Measurements from ENCODE around the gene EFCAB10. TPM values are rescaled to one million over a fixed set of nuclear protein-coding genes. Genes with fewer than 3 reads are reported as not detected.

The EFCAB10 gene
- total RNA-seq, 1 donor from 2014 or later: not detected

DNA sequence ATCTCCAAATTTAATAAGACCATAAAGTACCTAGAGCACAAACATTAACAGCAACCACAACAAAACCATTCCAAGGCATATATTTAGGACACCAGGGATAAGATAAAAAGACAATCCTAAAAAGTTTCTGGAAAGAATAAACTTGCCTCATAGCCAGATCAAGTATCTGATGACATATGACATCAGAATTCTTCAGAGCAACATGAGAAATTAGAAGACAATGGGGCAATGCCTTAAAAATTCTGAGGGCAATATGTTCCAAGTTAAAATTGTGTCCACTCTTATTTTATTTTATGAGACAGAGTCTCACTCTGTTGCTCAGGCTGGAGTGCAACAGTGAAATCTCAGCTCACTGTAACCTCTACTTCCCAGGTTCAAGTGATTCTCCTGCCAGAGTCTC is 2.8 kb downstream of the EFCAB10 start:
- Mint-ChIP-seq H3K27ac (no peak overlapping the region), H3K36me3 (ENCODE audit: low read depth) (no peaks in the 10 kb centered on the region), H3K9me3 (no peaks in the 10 kb centered on the region), H3K4me1 (peaks cover 6% of the 10 kb centered on the region), H3K27me3 (peaks cover 7% of the 10 kb centered on the region), H3K4me3 (no peak overlapping the region)
- ChIA-PET POLR2A (no interaction called here), CTCF (no interaction called here)
- no peak for DNase-seq
- ATAC-seq (ENCODE audit: low read depth): no peak
- intact Hi-C loops (cut with micrococcal nuclease): no loop called here
- TF ChIP-seq, protein P1, sequence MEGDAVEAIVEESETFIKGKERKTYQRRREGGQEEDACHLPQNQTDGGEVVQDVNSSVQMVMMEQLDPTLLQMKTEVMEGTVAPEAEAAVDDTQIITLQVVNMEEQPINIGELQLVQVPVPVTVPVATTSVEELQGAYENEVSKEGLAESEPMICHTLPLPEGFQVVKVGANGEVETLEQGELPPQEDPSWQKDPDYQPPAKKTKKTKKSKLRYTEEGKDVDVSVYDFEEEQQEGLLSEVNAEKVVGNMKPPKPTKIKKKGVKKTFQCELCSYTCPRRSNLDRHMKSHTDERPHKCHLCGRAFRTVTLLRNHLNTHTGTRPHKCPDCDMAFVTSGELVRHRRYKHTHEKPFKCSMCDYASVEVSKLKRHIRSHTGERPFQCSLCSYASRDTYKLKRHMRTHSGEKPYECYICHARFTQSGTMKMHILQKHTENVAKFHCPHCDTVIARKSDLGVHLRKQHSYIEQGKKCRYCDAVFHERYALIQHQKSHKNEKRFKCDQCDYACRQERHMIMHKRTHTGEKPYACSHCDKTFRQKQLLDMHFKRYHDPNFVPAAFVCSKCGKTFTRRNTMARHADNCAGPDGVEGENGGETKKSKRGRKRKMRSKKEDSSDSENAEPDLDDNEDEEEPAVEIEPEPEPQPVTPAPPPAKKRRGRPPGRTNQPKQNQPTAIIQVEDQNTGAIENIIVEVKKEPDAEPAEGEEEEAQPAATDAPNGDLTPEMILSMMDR (IDR thresholded peaks at IDR 0.05): no peak

DNA sequence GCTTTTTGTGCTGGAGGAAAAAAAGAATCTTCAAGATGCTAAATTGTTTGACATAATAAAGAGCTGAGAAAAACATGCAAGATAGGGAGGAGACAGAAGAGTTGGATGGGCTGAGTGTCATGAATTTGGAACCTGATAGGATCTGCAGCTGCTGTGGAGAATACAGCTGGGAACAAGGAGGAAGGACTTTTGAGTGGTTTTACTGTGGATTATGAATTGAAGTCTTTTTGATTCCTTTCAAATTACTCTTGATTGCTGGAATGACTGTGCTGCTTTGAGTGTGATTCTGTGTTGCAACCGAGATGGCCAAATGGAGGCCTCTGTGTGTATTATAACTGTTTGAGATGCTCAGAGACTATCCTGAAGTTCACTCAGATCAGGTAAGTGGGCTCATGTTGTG is 4.0 kb downstream of the EFCAB10 start:
- POLR2A ChIA-PET: no interaction called here
- Mint-ChIP-seq H3K36me3 (ENCODE audit: low read depth) (no peaks in the 10 kb centered on the region), H3K4me1 (peaks cover 6% of the 10 kb centered on the region), H3K27ac (no peak overlapping the region), H3K27me3 (peaks cover 5% of the 10 kb centered on the region), H3K4me3 (no peak overlapping the region), H3K9me3 (no peaks in the 10 kb centered on the region)
- ATAC-seq (ENCODE audit: low read depth): no peak
- DNase-seq: no peak
- intact Hi-C loops (cut with micrococcal nuclease): no loop called here
- CTCF ChIA-PET: no interaction called here
- TF ChIP-seq, protein P1 (IDR thresholded peaks at IDR 0.05): no peak

DNA sequence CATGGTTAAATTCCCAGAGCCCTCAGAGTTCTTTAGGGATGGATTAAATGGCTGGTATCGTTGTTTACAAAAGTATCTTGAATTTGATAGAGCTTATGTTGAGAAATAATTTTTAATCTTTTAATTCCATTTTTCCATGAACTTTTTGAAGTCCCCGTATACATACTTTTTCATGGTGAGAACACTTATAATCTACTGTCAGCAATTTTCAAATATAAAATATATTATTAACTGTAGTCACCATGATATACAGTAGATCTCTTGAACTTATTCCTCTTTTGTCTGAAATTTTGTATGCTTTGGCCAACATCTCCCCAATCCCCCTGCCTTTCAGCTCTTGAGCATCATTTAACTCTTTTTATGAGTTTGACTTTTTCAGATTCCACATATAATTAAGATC is 9.4 kb downstream of the EFCAB10 start:
- Mint-ChIP-seq H3K4me1 (no peaks in the 10 kb centered on the region), H3K36me3 (ENCODE audit: low read depth) (peaks cover 28% of the 10 kb centered on the region), H3K4me3 (no peak overlapping the region), H3K27ac (no peak overlapping the region), H3K9me3 (no peaks in the 10 kb centered on the region), H3K27me3 (no peaks in the 10 kb centered on the region)
- TF ChIP-seq, protein P1 (IDR thresholded peaks at IDR 0.05): no peak
- ChIA-PET CTCF (no interaction called here), POLR2A (no interaction called here)
- no peak for ATAC-seq (ENCODE audit: low read depth)
- no peak for DNase-seq
- intact Hi-C loops (cut with micrococcal nuclease): no loop called here

DNA sequence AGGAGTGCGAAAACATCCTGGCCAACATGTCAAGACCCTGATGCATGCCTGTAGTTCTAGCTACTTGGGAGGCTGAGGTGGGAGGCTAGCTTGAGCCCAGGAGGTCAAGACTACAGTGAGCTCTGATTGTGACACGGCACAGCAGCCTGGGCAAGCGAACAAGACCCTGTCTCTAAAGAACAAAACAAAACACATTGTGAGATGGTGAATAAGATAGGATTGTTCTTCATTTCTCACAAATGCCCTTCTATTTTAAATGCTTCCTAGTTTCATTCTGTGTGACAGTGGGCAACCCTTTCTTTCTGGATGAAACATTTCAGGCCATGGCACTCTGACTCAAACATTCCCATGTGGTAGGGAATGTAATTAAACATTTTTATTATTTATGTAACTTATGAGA is 13.5 kb downstream of the EFCAB10 start:
- H3K27me3 Mint-ChIP-seq: no peaks in the 10 kb centered on the region
- H3K4me1 Mint-ChIP-seq: no peaks in the 10 kb centered on the region
- CTCF ChIA-PET: no interaction called here
- POLR2A ChIA-PET: no interaction called here
- H3K9me3 Mint-ChIP-seq: no peaks in the 10 kb centered on the region
- no peak for ATAC-seq (ENCODE audit: low read depth)
- no peak overlapping the region for H3K27ac Mint-ChIP-seq
- H3K36me3 Mint-ChIP-seq (ENCODE audit: low read depth): peaks cover 54% of the 10 kb centered on the region
- TF ChIP-seq, protein P1 (IDR thresholded peaks at IDR 0.05): no peak
- intact Hi-C loops (cut with micrococcal nuclease): loop anchor here (2.0 kb wide), 1 partner anchor 15 kb away; no protein-coding TSS in a partner anchor
- DNase-seq: no peak
- H3K4me3 Mint-ChIP-seq: no peak overlapping the region

DNA sequence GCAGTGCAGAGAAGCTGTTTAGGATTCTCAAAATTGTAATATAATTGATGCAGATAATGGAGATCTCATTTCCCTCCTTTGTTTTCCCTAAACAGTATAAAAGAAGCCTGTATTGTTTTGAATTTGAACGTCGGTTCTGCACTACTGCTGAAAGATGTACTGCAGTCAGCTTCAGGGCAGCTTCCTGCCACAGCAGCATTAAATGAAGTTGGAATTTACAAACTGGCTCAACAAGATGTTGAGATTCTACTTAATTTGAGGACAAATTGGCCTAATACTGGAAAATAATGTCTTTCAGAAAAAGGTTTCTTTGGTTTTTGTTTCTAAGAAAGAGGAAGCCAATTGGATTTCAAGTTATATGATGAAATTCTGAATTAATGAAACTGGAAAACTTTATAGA is 14.3 kb downstream of the EFCAB10 start:
- Mint-ChIP-seq H3K4me1 (no peaks in the 10 kb centered on the region), H3K4me3 (no peak overlapping the region), H3K27me3 (no peaks in the 10 kb centered on the region), H3K9me3 (no peaks in the 10 kb centered on the region), H3K36me3 (ENCODE audit: low read depth) (peaks cover 62% of the 10 kb centered on the region), H3K27ac (no peak overlapping the region)
- no peak for DNase-seq
- ChIA-PET POLR2A (no interaction called here), CTCF (no interaction called here)
- intact Hi-C loops (cut with micrococcal nuclease): loop anchor here (2.0 kb wide), 1 partner anchor 14 kb away; no protein-coding TSS in a partner anchor
- ATAC-seq (ENCODE audit: low read depth): no peak
- TF ChIP-seq, protein P1 (IDR thresholded peaks at IDR 0.05): no peak

Data from activated B cell treated with CpG ODN at 0.5 μM for 24 hours (primary cell).